Ascending aorta (tissue), 2 donors: ENCODE data around the gene LAMA2. TPM values are rescaled to one million over a fixed set of nuclear protein-coding genes. Genes with fewer than 3 reads are reported as not detected.

Source experiments
- DNase-seq, 2 donors: peaks; one replicate each; pipeline ENCODE4 v3.0.0-alpha.2; 2019; ENCODE audit warnings: low spot score in 2 of 2
- H3K27ac ChIP-seq, 2 donors: fragments of 200-600 bp; sonication (generic); one replicate each; pipeline ENCODE4 v1.5.1; 2016 to 2017; ENCODE audit warnings: mild to moderate bottlenecking in 1 of 2
- H3K27me3 ChIP-seq: fragments of 200-600 bp; sonication (generic); one replicate; pipeline ENCODE4 v1.5.1; 2017
- H3K36me3 ChIP-seq, 2 donors: fragments of 200-600 bp; sonication (generic); one replicate each; pipeline ENCODE4 v1.5.1; 2016
- H3K4me1 ChIP-seq, 2 donors: fragments of 200-600 bp; sonication (generic); one replicate each; pipeline ENCODE4 v1.5.1; 2016 to 2017; ENCODE audit warnings: mild to moderate bottlenecking in 1 of 2
- H3K4me3 ChIP-seq, 2 donors: fragments of 200-600 bp; sonication (generic); one replicate each; pipeline ENCODE4 v1.5.1; 2016 to 2017; ENCODE audit warnings: mild to moderate bottlenecking in 1 of 2
- H3K9me3 ChIP-seq, 2 donors: fragments of 200-600 bp; sonication (generic); one replicate each; pipeline ENCODE4 v1.5.1; 2016
- CTCF ChIP-seq, 3 experiments: fragments of 200-600 bp in 2 of 3; fragments of 450-650 bp in 1 of 3; sonication (generic) in 2 of 3; IDR thresholded peaks; one replicate each; pipeline ENCODE4 v1.5.1; 2016 to 2019; ENCODE audit warnings: antibody characterized with exemption in 3 of 3, mild to moderate bottlenecking in 1 of 3, moderate library complexity in 1 of 3
- intact Hi-C: fragments of 100-400 bp; cut with DNase I; formaldehyde crosslinking; loops from one replicate; pipeline ENCODE4 v1.15.1; 2023
- total RNA-seq: library from RNA; depleted of rRNA; stranded (reverse); fragments of >200 nt; gene quantifications from one replicate; pipeline ENCODE4 v1.1.0, GENCODE V29; 2016

The LAMA2 gene
- total RNA-seq, 1 donor from 2014 or later = 45.2 TPM

- no peak for DNase-seq
- no peaks in the 10 kb centered on the region for H3K9me3 ChIP-seq
- H3K4me1 ChIP-seq = no peaks in the 10 kb centered on the region
- TF ChIP-seq CTCF (IDR thresholded peaks at IDR 0.05) = no peak
- no peaks in the 10 kb centered on the region for H3K27me3 ChIP-seq
- no peak overlapping the region for H3K27ac ChIP-seq
- intact Hi-C loops = loop anchor here (5.0 kb wide), 1 partner anchor 445 kb away; no protein-coding TSS in a partner anchor
- no peak overlapping the region for H3K4me3 ChIP-seq
- no peaks in the 10 kb centered on the region for H3K36me3 ChIP-seq
Observed at GRCh38 chr6:129252377-129253071, 369.6 kb downstream of the LAMA2 start.

DNA sequence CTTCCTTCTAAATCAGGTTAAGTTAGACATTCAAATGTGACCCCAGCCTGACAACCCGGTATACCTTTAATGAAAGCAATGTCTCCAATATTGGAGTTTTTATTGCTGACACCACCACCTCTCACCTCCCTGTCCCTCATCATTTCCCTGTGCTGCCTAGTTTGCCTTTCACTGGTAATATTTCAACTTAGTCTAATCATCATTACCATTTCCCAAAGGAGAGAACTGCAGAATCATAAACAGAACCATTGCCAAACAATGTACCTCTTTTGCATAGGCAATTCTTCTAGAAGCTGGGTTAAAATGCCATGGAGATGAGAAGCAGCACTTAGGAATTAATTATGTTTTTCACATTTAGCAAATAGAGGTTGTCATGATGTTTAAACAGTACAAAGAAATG, 370.3 kb downstream of the LAMA2 start:
- Histone ChIP-seq H3K36me3 (no peaks in the 10 kb centered on the region), H3K27ac (no peak overlapping the region), H3K27me3 (no peaks in the 10 kb centered on the region), H3K4me3 (no peak overlapping the region), H3K9me3 (no peaks in the 10 kb centered on the region), H3K4me1 (no peaks in the 10 kb centered on the region)
- intact Hi-C loops = loop anchor here (5.0 kb wide), 1 partner anchor 446 kb away; no protein-coding TSS in a partner anchor
- no peak for DNase-seq
- no peak for TF ChIP-seq CTCF (IDR thresholded peaks at IDR 0.05)

DNA sequence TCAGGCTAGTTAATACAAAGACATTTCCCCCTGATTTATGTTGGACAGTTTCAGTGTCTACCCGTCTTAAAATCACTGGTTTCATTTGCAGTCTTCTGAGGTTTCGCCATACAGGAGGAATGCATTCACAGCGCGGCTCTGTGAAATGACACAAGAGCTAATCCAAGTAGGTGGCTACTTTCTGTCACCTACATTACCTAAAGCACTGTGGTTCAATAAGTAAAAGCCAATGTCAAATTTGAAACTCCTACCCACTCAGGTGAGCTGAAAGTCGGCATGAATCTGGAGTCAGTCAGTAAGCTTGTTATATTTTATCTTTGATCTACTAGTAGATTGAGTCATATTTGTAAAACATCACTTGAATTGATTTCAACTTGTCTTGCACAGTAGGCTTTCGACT, 370.8 kb downstream of the LAMA2 start:
- no peak for DNase-seq
- no peaks in the 10 kb centered on the region for H3K9me3 ChIP-seq
- H3K27ac ChIP-seq = no peak overlapping the region
- no peaks in the 10 kb centered on the region for H3K4me1 ChIP-seq
- no peaks in the 10 kb centered on the region for H3K27me3 ChIP-seq
- no peaks in the 10 kb centered on the region for H3K36me3 ChIP-seq
- no peak overlapping the region for H3K4me3 ChIP-seq
- intact Hi-C loops = loop anchor here (5.0 kb wide), 1 partner anchor 446 kb away; no protein-coding TSS in a partner anchor
- TF ChIP-seq CTCF (IDR thresholded peaks at IDR 0.05) = no peak

DNA sequence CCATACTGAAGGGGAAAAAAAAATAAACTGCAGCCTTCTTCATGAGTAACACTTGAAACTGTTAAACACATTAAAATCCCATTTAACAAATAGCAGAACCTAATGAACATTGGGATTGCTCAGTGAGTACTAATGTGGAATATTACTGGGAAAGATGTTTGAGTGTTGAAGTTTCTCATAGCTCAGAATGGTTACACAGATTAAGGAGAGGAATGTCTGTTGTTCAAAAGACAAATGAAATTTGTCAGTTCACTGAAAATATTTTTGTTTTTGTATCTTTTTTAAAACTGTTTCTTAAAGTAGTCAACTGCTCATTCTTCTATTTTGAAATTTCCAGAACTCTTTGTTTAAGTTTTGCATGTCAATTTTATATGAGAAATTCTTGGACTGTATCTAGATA, 374.3 kb downstream of the LAMA2 start:
- no peak for TF ChIP-seq CTCF (IDR thresholded peaks at IDR 0.05)

GRCh38 chr6:129262661-129263060, 379.7 kb downstream of the LAMA2 start:
- intact Hi-C loops = no loop called here
- Histone ChIP-seq H3K27me3 (no peaks in the 10 kb centered on the region), H3K27ac (no peak overlapping the region), H3K4me1 (no peaks in the 10 kb centered on the region), H3K9me3 (no peaks in the 10 kb centered on the region), H3K4me3 (no peak overlapping the region), H3K36me3 (no peaks in the 10 kb centered on the region)
- no peak for TF ChIP-seq CTCF (IDR thresholded peaks at IDR 0.05)
- no peak for DNase-seq

More for the DNA sequence above, 374.3 kb downstream of the LAMA2 start:
- Histone ChIP-seq H3K4me3 (no peak overlapping the region), H3K4me1 (no peaks in the 10 kb centered on the region), H3K27ac (no peak overlapping the region), H3K36me3 (no peaks in the 10 kb centered on the region), H3K27me3 (no peaks in the 10 kb centered on the region), H3K9me3 (no peaks in the 10 kb centered on the region)
- intact Hi-C loops = loop anchor here (5.0 kb wide), 1 partner anchor 530 kb away; no protein-coding TSS in a partner anchor
- no peak for DNase-seq
